HG03432 (cell line): ENCODE data around the gene DACT2.
"Not testable (repeated sequence)": the region's sequence is repeated elsewhere in the genome, so short reads cannot be mapped to it uniquely, and the experiment has no call there.

Experiments used
- ATAC-seq: cut with Tn5 transposase; IDR thresholded peaks from one replicate; pipeline ENCODE4 v1.9.1; 2021; ENCODE audit warnings: mild to moderate bottlenecking, moderate library complexity; ENCODE audit not compliant: unreplicated experiment

DACT2 gene

GRCh38 chr6:168285456-168285855 is 34.1 kb downstream of the DACT2 start:
- ATAC-seq = no peak

DNA sequence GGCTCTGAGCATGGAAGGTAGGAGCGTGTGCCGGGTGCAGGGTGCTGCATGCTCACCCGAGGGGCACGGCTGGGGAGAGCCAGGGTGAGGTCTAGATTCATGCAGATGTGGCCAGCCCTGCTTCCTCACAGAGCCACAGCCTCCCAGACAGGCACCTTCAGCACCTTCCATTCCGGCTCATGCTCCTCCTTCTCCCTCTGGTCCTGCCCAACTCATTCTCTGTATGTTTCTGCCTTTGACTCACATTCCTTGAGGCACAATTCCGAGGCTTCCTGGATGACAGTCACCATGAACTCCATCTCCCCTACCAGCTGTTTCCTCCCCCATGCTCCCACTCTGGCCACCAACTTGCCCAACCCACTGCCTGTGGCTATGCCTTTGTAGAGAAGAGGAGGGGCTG is 35.4 kb downstream of the DACT2 start:
- ATAC-seq = no peak

DNA sequence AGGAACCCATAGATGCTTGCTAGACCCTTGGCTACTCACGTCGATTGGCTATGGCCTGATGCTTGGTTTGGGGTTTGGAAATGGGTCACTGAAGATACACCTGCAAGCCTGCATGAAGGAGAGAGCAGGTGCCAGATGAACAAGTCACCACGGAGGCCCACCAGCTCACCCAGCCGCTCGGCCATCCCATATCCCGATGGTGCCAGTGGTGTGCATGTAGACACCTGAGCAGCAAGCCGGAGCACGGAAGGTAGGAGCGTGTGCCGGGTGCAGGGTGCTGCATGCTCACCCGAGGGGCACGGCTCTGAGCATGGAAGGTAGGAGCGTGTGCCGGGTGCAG is 35.9 kb downstream of the DACT2 start:
- ATAC-seq = no peak

DNA sequence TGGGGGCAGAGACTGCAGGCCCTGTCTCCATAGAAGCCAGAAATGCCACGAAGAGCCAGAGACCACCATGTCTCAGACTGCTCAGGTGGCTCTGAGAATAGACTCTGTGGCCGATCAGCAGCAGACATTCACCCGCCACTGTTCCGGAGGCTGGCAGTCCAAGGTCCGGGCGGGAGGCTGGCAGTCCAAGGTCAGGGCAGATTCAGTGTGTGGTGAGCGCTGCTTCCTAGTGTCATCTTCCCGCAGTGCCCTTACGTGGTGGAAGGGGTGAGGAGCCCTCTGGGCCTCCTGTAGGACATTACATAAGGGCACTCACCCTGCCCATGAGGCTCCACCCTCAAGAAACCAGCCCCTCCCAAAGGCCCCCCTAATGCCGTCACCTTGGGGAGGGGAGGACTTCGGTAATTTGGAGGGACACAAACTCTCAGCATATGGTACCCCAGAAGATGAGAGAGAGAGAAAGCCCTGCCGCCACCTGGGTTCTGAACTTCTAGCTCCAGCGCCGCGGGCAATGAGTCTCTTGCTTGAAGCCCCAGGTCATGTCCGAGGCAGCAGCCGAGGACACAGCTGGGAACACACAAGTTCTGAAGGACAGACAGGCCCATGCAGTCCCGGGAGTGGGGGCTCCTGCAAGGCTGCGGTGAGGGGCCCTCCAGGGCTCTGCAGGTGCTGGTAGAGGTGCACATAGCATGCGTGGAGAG is 36.4 kb downstream of the DACT2 start:
- no peak for ATAC-seq

DNA sequence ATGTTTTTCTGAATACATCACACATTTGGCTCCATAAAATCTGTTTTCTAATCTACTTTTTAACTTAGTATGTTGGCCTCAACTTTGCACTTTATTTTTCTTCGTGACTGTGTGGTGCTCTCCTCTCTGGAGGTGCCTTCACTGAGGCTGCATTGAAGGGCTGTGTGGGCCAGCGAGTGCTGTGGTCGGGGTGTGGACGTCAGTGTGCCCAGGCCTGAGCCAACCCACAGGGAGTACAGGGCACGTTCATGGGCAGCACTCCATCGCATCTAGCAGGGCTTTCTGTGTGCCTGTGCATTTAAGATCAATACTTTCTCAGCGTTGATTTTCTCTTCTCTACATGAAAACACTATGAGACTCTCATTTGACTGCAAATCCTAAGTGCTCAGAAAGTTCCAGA is 37.8 kb downstream of the DACT2 start:
- no peak for ATAC-seq

GRCh38 chr6:168281314-168281713 is 38.3 kb downstream of the DACT2 start:
- not testable (repeated sequence) for ATAC-seq

DNA sequence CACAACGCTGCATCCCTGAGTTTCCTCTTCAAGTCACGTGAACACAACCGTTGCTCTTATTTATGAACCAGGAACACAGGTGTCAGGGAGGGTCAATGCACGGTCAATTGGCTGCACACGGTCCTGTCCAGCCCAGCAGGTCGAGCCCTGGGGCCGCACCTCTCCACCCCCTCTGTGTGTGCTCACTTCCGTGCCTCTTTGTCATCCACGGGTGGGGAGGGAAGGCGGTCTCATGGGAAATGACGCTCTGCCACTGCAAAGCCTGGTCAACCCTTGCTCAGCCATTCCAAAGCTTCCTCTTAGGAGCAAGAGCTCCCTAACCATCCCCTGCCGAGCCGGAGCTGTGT is 38.7 kb downstream of the DACT2 start:
- no peak for ATAC-seq

GRCh38 chr6:168280020-168280898 is 39.3 kb downstream of the DACT2 start:
- ATAC-seq = no peak

- ATAC-seq = no peak
Observed at GRCh38 chr6:168279403-168279935, 40.1 kb downstream of the DACT2 start.

GRCh38 chr6:168278904-168279303 is 40.7 kb downstream of the DACT2 start:
- no peak for ATAC-seq

DNA sequence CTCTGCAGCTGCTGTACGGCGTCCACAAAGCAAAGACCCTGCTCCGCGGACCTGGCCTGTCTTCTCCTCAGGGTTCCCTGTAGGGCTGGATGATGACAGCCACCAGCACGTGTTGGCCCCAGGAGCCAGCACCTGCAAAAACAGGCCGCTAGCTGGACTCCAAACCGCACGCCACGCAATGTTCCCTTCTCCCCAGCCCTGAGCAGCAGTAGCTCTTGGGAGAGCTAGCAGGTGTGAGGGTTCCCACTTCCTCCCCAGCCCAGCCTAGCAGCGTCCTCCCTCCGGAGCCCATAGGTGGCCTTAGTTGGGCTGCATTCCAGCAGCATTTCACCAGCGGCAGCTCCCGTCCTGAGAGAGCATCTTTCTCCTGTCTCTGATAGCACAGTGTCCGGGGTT is 42.3 kb downstream of the DACT2 start:
- no peak for ATAC-seq

GRCh38 chr6:168276576-168277273 is 42.9 kb downstream of the DACT2 start:
- ATAC-seq = no peak

DNA sequence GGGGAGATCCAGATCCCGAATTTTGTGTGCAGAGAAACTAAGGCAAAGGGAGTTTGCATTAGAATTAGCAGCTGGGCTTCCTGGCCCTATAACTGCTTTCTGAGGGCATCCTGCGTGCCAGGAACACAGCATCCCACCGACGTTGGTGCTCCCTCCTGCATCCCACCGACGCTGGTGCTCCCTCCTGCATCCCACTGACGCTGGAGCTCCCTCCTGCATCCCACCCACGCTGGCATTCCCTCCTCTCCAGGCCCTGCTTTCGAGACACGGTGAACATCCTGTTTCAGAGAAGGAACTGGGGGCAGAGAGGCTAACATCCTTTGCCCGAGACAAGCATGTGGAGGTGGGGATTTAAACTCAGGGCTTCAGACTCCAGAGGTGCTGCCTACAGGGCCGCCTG is 44.4 kb downstream of the DACT2 start:
- no peak for ATAC-seq

DNA sequence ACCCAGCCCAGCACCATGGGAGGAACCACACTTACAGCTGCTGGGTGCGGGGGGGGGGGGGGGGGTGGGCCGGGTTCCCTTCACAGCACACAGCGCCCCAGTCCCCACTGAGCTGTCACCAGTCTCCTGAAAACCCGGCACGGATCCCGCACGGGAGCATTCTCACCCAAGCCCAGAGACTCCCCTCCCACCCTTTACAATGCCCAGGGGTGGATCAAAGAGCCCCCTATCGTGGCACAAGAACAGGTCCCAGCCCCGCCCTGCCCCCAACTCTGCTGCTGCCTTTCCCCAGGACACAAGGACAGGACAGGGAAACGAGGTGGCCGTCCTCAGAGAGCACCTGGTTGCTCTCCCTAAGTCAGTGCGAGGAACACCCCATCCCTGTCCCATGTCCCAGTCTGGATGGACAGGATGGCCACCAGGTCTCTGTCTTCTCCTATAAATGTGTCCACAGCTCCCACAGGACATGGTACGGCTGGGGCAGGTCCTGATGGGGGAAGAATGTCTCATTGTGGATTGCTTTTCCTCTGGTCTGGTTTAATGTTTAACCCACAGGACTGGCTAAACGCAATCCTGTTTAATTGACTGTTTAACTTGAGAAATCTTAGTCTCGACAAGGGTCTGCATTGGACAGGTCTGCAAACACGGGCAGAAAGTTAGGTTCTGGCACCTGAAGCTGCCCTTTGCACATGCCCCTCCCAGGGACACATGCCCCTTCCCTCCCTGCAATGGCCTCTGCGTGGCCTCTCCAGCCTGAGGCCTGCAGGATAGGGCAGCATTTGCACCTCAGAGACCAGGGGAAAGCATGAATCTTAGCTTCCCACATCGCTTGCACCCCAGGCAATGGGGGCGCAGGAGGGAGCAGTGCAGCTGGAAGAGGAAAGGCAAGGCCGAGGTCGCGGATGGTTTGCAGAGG is 45.3 kb downstream of the DACT2 start:
- ATAC-seq = no peak

DNA sequence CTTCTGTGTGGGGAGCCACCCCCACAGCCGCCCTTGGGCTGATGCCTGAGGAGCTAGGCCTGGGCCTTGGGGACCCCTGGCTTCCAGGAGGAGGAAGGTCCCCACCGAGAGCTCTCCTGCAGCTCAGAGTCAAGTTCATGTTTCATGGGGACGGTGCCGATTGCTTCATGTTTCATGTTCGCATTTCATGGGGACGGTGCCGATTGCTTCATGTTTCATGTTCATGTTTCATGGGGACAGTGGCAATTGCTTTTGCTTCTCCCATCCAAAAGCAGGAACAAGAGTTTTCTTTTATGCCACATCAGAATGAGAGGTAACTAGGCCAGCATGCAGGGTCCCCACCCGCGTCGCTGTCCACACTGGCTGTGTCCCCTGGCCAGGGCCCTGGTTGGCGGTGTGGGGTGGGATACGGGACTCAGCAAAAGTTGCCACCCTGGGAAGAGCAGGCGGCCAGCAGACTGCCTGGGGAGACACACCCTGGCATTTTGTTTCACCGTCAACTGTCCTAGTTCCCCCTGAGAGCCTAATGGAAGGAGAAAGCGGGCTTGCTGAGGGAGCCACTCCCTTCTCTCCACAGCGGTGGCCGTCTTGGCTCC is 46.0 kb downstream of the DACT2 start:
- no peak for ATAC-seq

DNA sequence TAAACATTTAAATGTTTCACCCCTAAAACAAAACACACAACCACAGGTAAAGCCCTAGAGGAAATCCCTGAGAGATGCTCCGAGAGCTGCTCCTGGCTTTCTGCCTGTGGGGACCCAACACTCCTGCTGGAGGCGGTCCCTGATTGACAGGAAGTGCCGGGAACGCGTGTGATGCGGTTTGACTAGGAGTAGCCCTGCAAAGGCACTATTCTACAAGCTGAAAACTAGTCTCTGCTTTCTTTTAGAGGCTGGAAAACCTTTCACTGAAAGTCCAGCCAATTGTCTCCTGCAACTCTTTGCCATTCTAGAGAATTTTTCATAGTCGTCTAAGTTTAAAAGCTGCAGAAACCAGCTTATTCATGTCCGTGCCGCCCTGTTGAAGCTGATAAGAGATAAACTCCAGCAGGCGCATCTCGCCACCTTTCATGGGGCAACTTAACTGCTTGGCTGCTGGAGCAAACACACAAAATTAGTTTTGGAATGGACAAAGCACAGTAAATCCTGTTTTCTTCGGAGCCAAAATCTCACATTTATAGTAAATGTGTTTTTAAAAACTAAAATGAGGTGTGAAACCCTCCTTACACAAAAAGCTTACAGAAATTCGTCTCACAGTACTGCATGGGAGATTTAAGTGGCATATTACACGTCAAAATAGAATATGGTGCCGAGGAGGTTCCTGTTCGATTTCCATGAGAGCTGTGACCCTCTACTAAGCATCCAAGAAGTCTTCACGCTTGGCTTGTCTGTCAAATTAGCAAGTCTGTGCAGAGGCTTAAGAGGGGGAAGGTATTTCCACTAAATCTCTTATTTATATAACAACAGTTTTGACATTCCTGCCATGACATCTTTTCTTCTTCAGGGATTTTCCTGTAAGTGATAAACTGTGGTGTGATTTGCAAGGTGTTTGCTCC is 46.9 kb downstream of the DACT2 start:
- no peak for ATAC-seq

GRCh38 chr6:168270274-168271172 is 49.1 kb downstream of the DACT2 start:
- ATAC-seq = no peak
